ENCODE measurements around the gene TLCD4. TPM values are rescaled to one million over a fixed set of nuclear protein-coding genes. Genes with fewer than 3 reads are reported as not detected.
"Not testable (repeated sequence)": the region's sequence is repeated elsewhere in the genome, so short reads cannot be mapped to it uniquely, and the experiment has no call there.

TLCD4 gene
- total RNA-seq, 5 donors from 2014 or later (not counting 1 experiment from before 2014, with no cell fraction given), result 0.09 to 0.22 (median 0.12) TPM

GRCh38 chr1:95091290-95091689 lies 25.9 kb upstream of the TLCD4 start:
- peaks cover 12 to 25% of the 10 kb centered on the region in 2 donors for H3K27me3 Mint-ChIP-seq
- CTCF ChIA-PET, result not testable (repeated sequence)

GRCh38 chr1:95092891-95093290 lies 24.3 kb upstream of the TLCD4 start:
- POLR2A ChIA-PET; H3K4me3 ChIP-seq (ENCODE audit: control insufficient read depth in 1 of 2, extremely low read depth in 1 of 2, low read length in 1 of 2); H3K27me3 ChIP-seq (replicated peaks in 1 of 2; ENCODE audit: control insufficient read depth in 2 of 2, extremely low read depth in 1 of 2, insufficient read depth in 2 of 2, low read length in 1 of 2); H3K4me1 ChIP-seq (ENCODE audit: control insufficient read depth in 1 of 2, extremely low read depth in 1 of 2, insufficient read depth in 2 of 2, low read length in 2 of 2); H3K36me3 Mint-ChIP-seq; H3K9me3 ChIP-seq; ATAC-seq (replicated peaks in 1 of 4); H3K36me3 ChIP-seq (ENCODE audit: control insufficient read depth in 2 of 2, extremely low read depth in 1 of 2, insufficient read depth in 1 of 2, low read length in 1 of 2); H3K27ac Mint-ChIP-seq; H3K4me1 Mint-ChIP-seq; DNase-seq; H3K4me3 Mint-ChIP-seq; H3K9me3 Mint-ChIP-seq; H3K27ac ChIP-seq (ENCODE audit: low read length); CTCF ChIA-PET: not testable (repeated sequence)
- H3K27me3 Mint-ChIP-seq, result peaks cover 10 to 23% of the 10 kb centered on the region in 2 donors

More at GRCh38 chr1:95091290-95091689, 25.9 kb upstream of the TLCD4 start:
- H3K9me3 Mint-ChIP-seq; H3K36me3 ChIP-seq (ENCODE audit: control insufficient read depth in 2 of 2, extremely low read depth in 1 of 2, insufficient read depth in 1 of 2, low read length in 1 of 2); POLR2A ChIA-PET; H3K4me1 Mint-ChIP-seq; H3K4me1 ChIP-seq (ENCODE audit: control insufficient read depth in 1 of 2, extremely low read depth in 1 of 2, insufficient read depth in 2 of 2, low read length in 2 of 2); H3K4me3 ChIP-seq (ENCODE audit: control insufficient read depth in 1 of 2, extremely low read depth in 1 of 2, low read length in 1 of 2); H3K27me3 ChIP-seq (replicated peaks in 1 of 2; ENCODE audit: control insufficient read depth in 2 of 2, extremely low read depth in 1 of 2, insufficient read depth in 2 of 2, low read length in 1 of 2); H3K27ac Mint-ChIP-seq; H3K27ac ChIP-seq (ENCODE audit: low read length); DNase-seq; H3K4me3 Mint-ChIP-seq; H3K9me3 ChIP-seq; ATAC-seq (replicated peaks in 1 of 4); H3K36me3 Mint-ChIP-seq: not testable (repeated sequence)
- WGBS (ENCODE audit: insufficient coverage), result 86% methylated on average over 18 of the region's 28 CpGs

GRCh38 chr1:95093296-95093695 lies 23.9 kb upstream of the TLCD4 start:
- Mint-ChIP-seq H3K4me1 (no peaks in the 10 kb centered on the region), H3K27ac (no peak overlapping the region), H3K36me3 (no peaks in the 10 kb centered on the region), H3K27me3 (peaks cover 10 to 23% of the 10 kb centered on the region in 2 donors), H3K4me3 (no peak overlapping the region), H3K9me3 (no peaks in the 10 kb centered on the region)
- H3K9me3 ChIP-seq, result no peaks in the 10 kb centered on the region
- 50% methylated on average over 1 of the region's 1 CpG for WGBS (ENCODE audit: insufficient coverage)
- H3K27ac ChIP-seq (ENCODE audit: low read length), result no peak overlapping the region
- no peaks in the 10 kb centered on the region for H3K36me3 ChIP-seq (ENCODE audit: control insufficient read depth in 2 of 2, extremely low read depth in 1 of 2, insufficient read depth in 1 of 2, low read length in 1 of 2)
- no peaks in the 10 kb centered on the region for H3K4me1 ChIP-seq (ENCODE audit: control insufficient read depth in 1 of 2, extremely low read depth in 1 of 2, insufficient read depth in 2 of 2, low read length in 2 of 2)
- no peak overlapping the region for H3K4me3 ChIP-seq (ENCODE audit: control insufficient read depth in 1 of 2, extremely low read depth in 1 of 2, low read length in 1 of 2)
- CTCF ChIA-PET, result no interaction called here
- POLR2A ChIA-PET, result no interaction called here
- ATAC-seq (replicated peaks in 1 of 4) (no peak), DNase-seq (no peak)
- peaks cover 0 to 8% of the 10 kb centered on the region in 2 experiments for H3K27me3 ChIP-seq (replicated peaks in 1 of 2; ENCODE audit: control insufficient read depth in 2 of 2, extremely low read depth in 1 of 2, insufficient read depth in 2 of 2, low read length in 1 of 2)

- WGBS (ENCODE audit: insufficient coverage), result no CpG with 5 or more reads among the region's 2 CpGs
- Histone ChIP-seq H3K27me3 (replicated peaks in 1 of 2; ENCODE audit: control insufficient read depth in 2 of 2, extremely low read depth in 1 of 2, insufficient read depth in 2 of 2, low read length in 1 of 2) (peaks cover 0 to 9% of the 10 kb centered on the region in 2 experiments), H3K27ac (ENCODE audit: low read length) (no peak overlapping the region), H3K9me3 (no peaks in the 10 kb centered on the region), H3K4me3 (ENCODE audit: control insufficient read depth in 1 of 2, extremely low read depth in 1 of 2, low read length in 1 of 2) (no peak overlapping the region), H3K4me1 (ENCODE audit: control insufficient read depth in 1 of 2, extremely low read depth in 1 of 2, insufficient read depth in 2 of 2, low read length in 2 of 2) (no peaks in the 10 kb centered on the region), H3K36me3 (ENCODE audit: control insufficient read depth in 2 of 2, extremely low read depth in 1 of 2, insufficient read depth in 1 of 2, low read length in 1 of 2) (no peaks in the 10 kb centered on the region)
- Mint-ChIP-seq H3K27ac (no peak overlapping the region), H3K4me3 (no peak overlapping the region), H3K4me1 (no peaks in the 10 kb centered on the region), H3K27me3 (peaks cover 14 to 22% of the 10 kb centered on the region in 2 donors), H3K36me3 (no peaks in the 10 kb centered on the region), H3K9me3 (no peaks in the 10 kb centered on the region)
- ChIA-PET POLR2A (no interaction called here), CTCF (interaction anchor here in 1 of 2 donors (0.5 to 0.6 kb wide), 3 partner anchors 17 to 256 kb away, joined by 3 to 4 read pairs (median 4); no protein-coding TSS in a partner anchor)
- ATAC-seq (replicated peaks in 1 of 4) (no peak), DNase-seq (no peak)
These were observed 22.2 kb upstream of the TLCD4 start for GRCh38 chr1:95094923-95095322.

GRCh38 chr1:95095833-95096217 lies 21.3 kb upstream of the TLCD4 start:
- no peaks in the 10 kb centered on the region for H3K9me3 ChIP-seq
- ATAC-seq (replicated peaks in 1 of 4) (no peak), DNase-seq (no peak)
- H3K4me1 ChIP-seq (ENCODE audit: control insufficient read depth in 1 of 2, extremely low read depth in 1 of 2, insufficient read depth in 2 of 2, low read length in 2 of 2), result no peaks in the 10 kb centered on the region
- no peak overlapping the region for H3K4me3 ChIP-seq (ENCODE audit: control insufficient read depth in 1 of 2, extremely low read depth in 1 of 2, low read length in 1 of 2)
- peaks cover 0 to 9% of the 10 kb centered on the region in 2 experiments for H3K27me3 ChIP-seq (replicated peaks in 1 of 2; ENCODE audit: control insufficient read depth in 2 of 2, extremely low read depth in 1 of 2, insufficient read depth in 2 of 2, low read length in 1 of 2)
- H3K36me3 ChIP-seq (ENCODE audit: control insufficient read depth in 2 of 2, extremely low read depth in 1 of 2, insufficient read depth in 1 of 2, low read length in 1 of 2), result no peaks in the 10 kb centered on the region
- ChIA-PET POLR2A (no interaction called here), CTCF (no interaction called here)
- H3K9me3 Mint-ChIP-seq, result no peaks in the 10 kb centered on the region
- no peak overlapping the region for H3K27ac ChIP-seq (ENCODE audit: low read length)
- H3K4me1 Mint-ChIP-seq, result no peaks in the 10 kb centered on the region
- H3K27me3 Mint-ChIP-seq, result peaks cover 10 to 21% of the 10 kb centered on the region in 2 donors
- H3K4me3 Mint-ChIP-seq, result no peak overlapping the region
- H3K36me3 Mint-ChIP-seq, result no peaks in the 10 kb centered on the region
- H3K27ac Mint-ChIP-seq, result no peak overlapping the region
- WGBS (ENCODE audit: insufficient coverage), result no CpG with 5 or more reads among the region's 2 CpGs

- POLR2A ChIA-PET, result no interaction called here
- no peaks in the 10 kb centered on the region for H3K4me1 Mint-ChIP-seq
- H3K9me3 ChIP-seq, result no peaks in the 10 kb centered on the region
- no peak overlapping the region for H3K27ac ChIP-seq (ENCODE audit: low read length)
- no peak overlapping the region for H3K4me3 Mint-ChIP-seq
- no peak for DNase-seq
- H3K4me3 ChIP-seq (ENCODE audit: control insufficient read depth in 1 of 2, extremely low read depth in 1 of 2, low read length in 1 of 2), result no peak overlapping the region
- no peaks in the 10 kb centered on the region for H3K36me3 ChIP-seq (ENCODE audit: control insufficient read depth in 2 of 2, extremely low read depth in 1 of 2, insufficient read depth in 1 of 2, low read length in 1 of 2)
- 94% methylated on average over 3 of the region's 6 CpGs for WGBS (ENCODE audit: insufficient coverage)
- H3K27me3 ChIP-seq (replicated peaks in 1 of 2; ENCODE audit: control insufficient read depth in 2 of 2, extremely low read depth in 1 of 2, insufficient read depth in 2 of 2, low read length in 1 of 2), result peaks cover 0 to 11% of the 10 kb centered on the region in 2 experiments
- peaks cover 9 to 17% of the 10 kb centered on the region in 2 donors for H3K27me3 Mint-ChIP-seq
- no peaks in the 10 kb centered on the region for H3K4me1 ChIP-seq (ENCODE audit: control insufficient read depth in 1 of 2, extremely low read depth in 1 of 2, insufficient read depth in 2 of 2, low read length in 2 of 2)
- ATAC-seq (replicated peaks in 1 of 4), result no peak
- no peak overlapping the region for H3K27ac Mint-ChIP-seq
- H3K9me3 Mint-ChIP-seq, result no peaks in the 10 kb centered on the region
- no peaks in the 10 kb centered on the region for H3K36me3 Mint-ChIP-seq
- CTCF ChIA-PET, result no interaction called here
These were observed 20.8 kb upstream of the TLCD4 start for GRCh38 chr1:95096218-95096841.

GRCh38 chr1:95097426-95097825 lies 19.7 kb upstream of the TLCD4 start:
- ChIA-PET CTCF (no interaction called here), POLR2A (interaction anchor here in 1 of 2 donors (0.6 kb wide), 1 partner anchor 42 kb away, joined by 8 read pairs; no protein-coding TSS in a partner anchor)
- no CpG with 5 or more reads among the region's 4 CpGs for WGBS (ENCODE audit: insufficient coverage)

More at GRCh38 chr1:95097426-95097825, 19.7 kb upstream of the TLCD4 start:
- H3K36me3 ChIP-seq (ENCODE audit: control insufficient read depth in 2 of 2, extremely low read depth in 1 of 2, insufficient read depth in 1 of 2, low read length in 1 of 2), result no peaks in the 10 kb centered on the region
- ATAC-seq (replicated peaks in 1 of 4) (no peak), DNase-seq (no peak)
- H3K27me3 ChIP-seq (replicated peaks in 1 of 2; ENCODE audit: control insufficient read depth in 2 of 2, extremely low read depth in 1 of 2, insufficient read depth in 2 of 2, low read length in 1 of 2), result peaks cover 0 to 8% of the 10 kb centered on the region in 2 experiments
- no peak overlapping the region for H3K4me3 ChIP-seq (ENCODE audit: control insufficient read depth in 1 of 2, extremely low read depth in 1 of 2, low read length in 1 of 2)
- peaks cover 5 to 12% of the 10 kb centered on the region in 2 donors for H3K27me3 Mint-ChIP-seq
- no peaks in the 10 kb centered on the region for H3K9me3 Mint-ChIP-seq
- no peaks in the 10 kb centered on the region for H3K4me1 ChIP-seq (ENCODE audit: control insufficient read depth in 1 of 2, extremely low read depth in 1 of 2, insufficient read depth in 2 of 2, low read length in 2 of 2)
- H3K27ac ChIP-seq (ENCODE audit: low read length), result no peak overlapping the region
- H3K4me3 Mint-ChIP-seq, result no peak overlapping the region
- no peaks in the 10 kb centered on the region for H3K36me3 Mint-ChIP-seq
- H3K4me1 Mint-ChIP-seq, result no peaks in the 10 kb centered on the region
- H3K9me3 ChIP-seq, result peaks cover 2% of the 10 kb centered on the region
- H3K27ac Mint-ChIP-seq, result no peak overlapping the region
